ENCODE data around the gene GOLIM4. TPM values are rescaled to one million over a fixed set of nuclear protein-coding genes. Genes with fewer than 3 reads are reported as not detected.

Gene GOLIM4
- total and polyA plus RNA-seq, 2 experiments from 2014 or later: 45.3 to 67.2 TPM

DNA sequence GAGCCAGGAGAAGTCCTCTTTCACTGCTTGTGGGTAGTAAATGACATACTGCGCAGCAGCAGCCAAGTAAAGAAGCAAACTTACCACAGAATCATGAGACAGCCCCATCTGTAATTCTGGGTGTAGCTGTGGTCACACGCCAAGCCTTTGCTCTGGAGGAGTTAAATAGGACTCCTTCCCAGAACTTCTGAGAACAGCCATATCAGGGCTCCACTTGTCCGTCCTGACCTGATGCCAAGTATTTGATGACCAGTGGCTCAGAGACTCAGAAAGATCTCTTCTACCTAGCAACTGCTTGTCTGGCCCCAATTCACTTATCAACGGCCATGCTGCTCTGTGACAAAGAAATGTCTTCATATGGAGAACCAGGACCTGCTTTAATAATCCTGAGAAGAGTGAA lies 20.6 kb upstream of the GOLIM4 start:
- Histone ChIP-seq H3K27me3 (no peaks in the 10 kb centered on the region), H3K79me2 (no peaks in the 10 kb centered on the region), H3K27ac (no peak overlapping the region), H3K4me3 (no peak overlapping the region), H2AFZ (no peak overlapping the region), H3K4me1 (ENCODE audit: insufficient read depth) (peaks cover 14% of the 10 kb centered on the region), H4K20me1 (ENCODE audit: insufficient read depth, poor library complexity, severe bottlenecking) (no peaks in the 10 kb centered on the region), H3K36me3 (replicated peaks; ENCODE audit: insufficient read depth, low read depth) (no peaks in the 10 kb centered on the region), H3K4me2 (no peak overlapping the region), H3K9me2 (replicated peaks; ENCODE audit: insufficient read depth) (no peaks in the 10 kb centered on the region), H3K9me3 (ENCODE audit: low read depth) (no peaks in the 10 kb centered on the region)
- WGBS (ENCODE audit: low lambda C conversion rate, missing lambda C conversion rate): 86% methylated on average over 4 of the region's 4 CpGs
- no peak for DNase-seq (ENCODE audit: low spot score)
- TF ChIP-seq, protein P1, sequence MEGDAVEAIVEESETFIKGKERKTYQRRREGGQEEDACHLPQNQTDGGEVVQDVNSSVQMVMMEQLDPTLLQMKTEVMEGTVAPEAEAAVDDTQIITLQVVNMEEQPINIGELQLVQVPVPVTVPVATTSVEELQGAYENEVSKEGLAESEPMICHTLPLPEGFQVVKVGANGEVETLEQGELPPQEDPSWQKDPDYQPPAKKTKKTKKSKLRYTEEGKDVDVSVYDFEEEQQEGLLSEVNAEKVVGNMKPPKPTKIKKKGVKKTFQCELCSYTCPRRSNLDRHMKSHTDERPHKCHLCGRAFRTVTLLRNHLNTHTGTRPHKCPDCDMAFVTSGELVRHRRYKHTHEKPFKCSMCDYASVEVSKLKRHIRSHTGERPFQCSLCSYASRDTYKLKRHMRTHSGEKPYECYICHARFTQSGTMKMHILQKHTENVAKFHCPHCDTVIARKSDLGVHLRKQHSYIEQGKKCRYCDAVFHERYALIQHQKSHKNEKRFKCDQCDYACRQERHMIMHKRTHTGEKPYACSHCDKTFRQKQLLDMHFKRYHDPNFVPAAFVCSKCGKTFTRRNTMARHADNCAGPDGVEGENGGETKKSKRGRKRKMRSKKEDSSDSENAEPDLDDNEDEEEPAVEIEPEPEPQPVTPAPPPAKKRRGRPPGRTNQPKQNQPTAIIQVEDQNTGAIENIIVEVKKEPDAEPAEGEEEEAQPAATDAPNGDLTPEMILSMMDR (IDR thresholded peaks at IDR 0.05; ENCODE audit: poor library complexity): no peak
- no peak for TF ChIP-seq EZH2 (IDR thresholded peaks at IDR 0.05; ENCODE audit: borderline replicate concordance)
- no peak for TF ChIP-seq EZH2phosphoT487 (IDR thresholded peaks at IDR 0.05; ENCODE audit: low read depth, severe bottlenecking, unreplicated experiment)

DNA sequence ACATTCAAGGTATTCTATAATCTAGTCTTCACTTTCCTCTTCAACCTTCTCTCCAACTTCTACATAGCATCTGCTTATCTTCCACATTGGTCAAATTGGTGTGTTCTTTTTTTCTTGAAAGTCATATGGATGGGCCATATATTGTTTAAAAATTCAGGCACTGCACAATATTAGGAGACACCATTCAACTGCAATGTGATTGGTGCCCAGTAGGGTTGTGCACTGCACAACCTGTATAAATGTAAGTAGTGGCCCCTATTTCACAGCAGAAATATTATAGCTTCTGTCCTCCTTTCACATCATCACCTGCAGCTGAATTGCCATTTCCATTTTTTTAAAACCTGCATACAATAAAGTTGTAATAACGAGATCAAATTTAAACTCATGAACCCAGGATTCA lies 18.1 kb upstream of the GOLIM4 start:
- no peaks in the 10 kb centered on the region for H3K36me3 ChIP-seq (replicated peaks; ENCODE audit: insufficient read depth, low read depth)
- 88% methylated on average over 1 of the region's 1 CpG for WGBS (ENCODE audit: low lambda C conversion rate, missing lambda C conversion rate)
- no peaks in the 10 kb centered on the region for H3K9me3 ChIP-seq (ENCODE audit: low read depth)
- H3K4me3 ChIP-seq: no peak overlapping the region
- TF ChIP-seq EZH2 (IDR thresholded peaks at IDR 0.05; ENCODE audit: borderline replicate concordance): no peak
- TF ChIP-seq, protein P1 (IDR thresholded peaks at IDR 0.05; ENCODE audit: poor library complexity): no peak
- TF ChIP-seq EZH2phosphoT487 (IDR thresholded peaks at IDR 0.05; ENCODE audit: low read depth, severe bottlenecking, unreplicated experiment): no peak
- peaks cover 14% of the 10 kb centered on the region for H3K4me1 ChIP-seq (ENCODE audit: insufficient read depth)
- no peaks in the 10 kb centered on the region for H3K9me2 ChIP-seq (replicated peaks; ENCODE audit: insufficient read depth)
- DNase-seq (ENCODE audit: low spot score): no peak
- no peak overlapping the region for H3K27ac ChIP-seq
- no peak overlapping the region for H3K4me2 ChIP-seq
- no peaks in the 10 kb centered on the region for H3K79me2 ChIP-seq
- no peak overlapping the region for H2AFZ ChIP-seq
- no peaks in the 10 kb centered on the region for H4K20me1 ChIP-seq (ENCODE audit: insufficient read depth, poor library complexity, severe bottlenecking)
- H3K27me3 ChIP-seq: no peaks in the 10 kb centered on the region

DNA sequence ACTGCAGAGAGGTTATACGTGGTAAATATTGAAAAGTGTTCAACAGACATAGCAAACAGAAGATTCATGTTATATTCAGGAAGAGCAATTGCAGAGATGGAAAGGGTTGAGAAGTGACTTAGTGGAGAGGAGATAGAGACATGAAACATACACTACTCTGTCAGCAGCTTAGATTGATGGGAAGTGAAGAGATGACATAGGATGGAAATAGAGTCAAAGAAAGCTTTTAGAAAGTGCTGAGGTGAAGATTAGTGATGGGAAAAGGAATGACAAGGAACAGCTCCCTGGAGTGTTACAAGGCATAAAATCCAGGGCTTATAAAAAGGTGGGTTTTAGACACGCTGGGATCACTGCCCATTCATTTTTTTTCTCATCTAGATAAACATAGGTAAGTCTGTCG lies 17.2 kb upstream of the GOLIM4 start:
- Histone ChIP-seq H3K4me1 (ENCODE audit: insufficient read depth) (peaks cover 12% of the 10 kb centered on the region), H3K9me2 (replicated peaks; ENCODE audit: insufficient read depth) (no peaks in the 10 kb centered on the region), H3K9me3 (ENCODE audit: low read depth) (no peaks in the 10 kb centered on the region), H4K20me1 (ENCODE audit: insufficient read depth, poor library complexity, severe bottlenecking) (no peaks in the 10 kb centered on the region), H3K4me3 (no peak overlapping the region), H2AFZ (no peak overlapping the region), H3K27ac (no peak overlapping the region), H3K27me3 (no peaks in the 10 kb centered on the region), H3K79me2 (no peaks in the 10 kb centered on the region), H3K4me2 (no peak overlapping the region), H3K36me3 (replicated peaks; ENCODE audit: insufficient read depth, low read depth) (no peaks in the 10 kb centered on the region)
- no peak for TF ChIP-seq EZH2phosphoT487 (IDR thresholded peaks at IDR 0.05; ENCODE audit: low read depth, severe bottlenecking, unreplicated experiment)
- TF ChIP-seq, protein P1 (IDR thresholded peaks at IDR 0.05; ENCODE audit: poor library complexity): no peak
- no peak for TF ChIP-seq EZH2 (IDR thresholded peaks at IDR 0.05; ENCODE audit: borderline replicate concordance)
- WGBS (ENCODE audit: low lambda C conversion rate, missing lambda C conversion rate): 58% methylated on average over 3 of the region's 3 CpGs
- DNase-seq (ENCODE audit: low spot score): no peak

DNA sequence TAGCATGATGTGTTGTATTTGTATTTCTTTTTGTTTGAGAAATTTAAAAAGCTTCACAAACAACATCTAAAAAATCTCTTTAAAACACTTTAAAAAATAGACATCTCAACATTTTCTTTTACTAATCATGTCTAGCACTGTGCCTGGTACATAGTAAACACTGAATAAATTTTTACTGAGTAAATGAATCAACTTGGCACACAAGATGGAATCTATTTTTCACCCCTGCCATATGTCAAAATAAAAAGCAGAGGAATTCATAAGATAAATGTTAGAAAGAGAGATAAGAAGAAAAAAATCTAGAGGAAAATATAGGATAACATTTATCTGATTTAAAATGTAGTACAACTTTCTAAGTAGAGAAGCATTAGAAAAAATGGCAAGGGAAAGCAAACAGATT lies 8.6 kb upstream of the GOLIM4 start:
- TF ChIP-seq EZH2phosphoT487 (IDR thresholded peaks at IDR 0.05; ENCODE audit: low read depth, severe bottlenecking, unreplicated experiment) (no peak), EZH2 (IDR thresholded peaks at IDR 0.05; ENCODE audit: borderline replicate concordance) (no peak)
- TF ChIP-seq, protein P1 (IDR thresholded peaks at IDR 0.05; ENCODE audit: poor library complexity): no peak
- H3K27ac ChIP-seq: no peak overlapping the region
- no peaks in the 10 kb centered on the region for H3K79me2 ChIP-seq
- no peaks in the 10 kb centered on the region for H3K9me2 ChIP-seq (replicated peaks; ENCODE audit: insufficient read depth)
- H3K4me3 ChIP-seq: no peak overlapping the region
- H3K4me1 ChIP-seq (ENCODE audit: insufficient read depth): no peaks in the 10 kb centered on the region
- no peak for DNase-seq (ENCODE audit: low spot score)
- no peaks in the 10 kb centered on the region for H3K27me3 ChIP-seq
- H3K36me3 ChIP-seq (replicated peaks; ENCODE audit: insufficient read depth, low read depth): no peaks in the 10 kb centered on the region
- no peak overlapping the region for H3K4me2 ChIP-seq
- no peak overlapping the region for H2AFZ ChIP-seq
- no peaks in the 10 kb centered on the region for H3K9me3 ChIP-seq (ENCODE audit: low read depth)
- no peaks in the 10 kb centered on the region for H4K20me1 ChIP-seq (ENCODE audit: insufficient read depth, poor library complexity, severe bottlenecking)
